CD4-positive, alpha-beta T cell treated with Interleukin-10 for 1 hour (primary cell): Measurements from ENCODE around the gene RPS21.

Source experiments
- DNase-seq: peaks from one replicate; pipeline ENCODE4 v3.0.0-alpha.2; 2020

The RPS21 gene

GRCh38 chr20:62400021-62400420 lies 13.1 kb downstream of the RPS21 start:
- DNase-seq, result no peak

- no peak for DNase-seq
Measured at GRCh38 chr20:62400541-62400940, 13.6 kb downstream of the RPS21 start.

- DNase-seq, result no peak
Measured at GRCh38 chr20:62401331-62401779, 14.5 kb downstream of the RPS21 start.

GRCh38 chr20:62402456-62403150 lies 15.7 kb downstream of the RPS21 start:
- DNase-seq, result no peak

- DNase-seq, result no peak
Measured at GRCh38 chr20:62403331-62403730, 16.4 kb downstream of the RPS21 start.

- no peak for DNase-seq
Measured at GRCh38 chr20:62404112-62404665, 17.3 kb downstream of the RPS21 start.

GRCh38 chr20:62404761-62405107 lies 17.8 kb downstream of the RPS21 start:
- DNase-seq, result no peak

GRCh38 chr20:62405108-62405980 lies 18.4 kb downstream of the RPS21 start:
- DNase-seq, result no peak

- DNase-seq, result no peak
Measured at GRCh38 chr20:62405981-62406513, 19.1 kb downstream of the RPS21 start.

- DNase-seq, result no peak
Measured at GRCh38 chr20:62406635-62407176, 19.8 kb downstream of the RPS21 start.

- DNase-seq, result peak; percentile 94
Measured at GRCh38 chr20:62407221-62407992, 20.5 kb downstream of the RPS21 start, which contains the start of gene CABLES2. Gene CABLES2 (minus strand): TSS chr20:62407285. CDS start chr20:62407276, 9 bp downstream.

- no peak for DNase-seq
Measured at GRCh38 chr20:62408055-62408454, 21.2 kb downstream of the RPS21 start.

GRCh38 chr20:62408640-62409039 lies 21.7 kb downstream of the RPS21 start:
- no peak for DNase-seq

GRCh38 chr20:62409086-62409853 lies 22.4 kb downstream of the RPS21 start:
- no peak for DNase-seq

GRCh38 chr20:62409931-62410745 lies 23.2 kb downstream of the RPS21 start:
- peak; percentile 41 for DNase-seq

GRCh38 chr20:62410746-62411478 lies 24.0 kb downstream of the RPS21 start:
- no peak for DNase-seq

GRCh38 chr20:62411479-62412193 lies 24.7 kb downstream of the RPS21 start:
- no peak for DNase-seq

- DNase-seq, result no peak
Measured at GRCh38 chr20:62412194-62413024, 25.5 kb downstream of the RPS21 start.
